Posterior cingulate gyrus (tissue), 11 donors: Measurements from ENCODE around the gene PTPN11.
A peak's percentile ranks its signal among the peaks of the same experiment; 100 is the strongest.
"Not testable (repeated sequence)": the region's sequence is repeated elsewhere in the genome, so short reads cannot be mapped to it uniquely, and the experiment has no call there.

Experiments
- DNase-seq, 10 donors: peaks; one replicate each; pipeline versions ENCODE4 v3.0.0 to v3.0.0-alpha.2; 2020 to 2021; ENCODE audit warnings: mixed read lengths in 3 of 10
- intact Hi-C: fragments of 100-400 bp; cut with DNase I; formaldehyde crosslinking; loops from one replicate; pipeline ENCODE4 v1.15.1; 2023

PTPN11 gene

DNA sequence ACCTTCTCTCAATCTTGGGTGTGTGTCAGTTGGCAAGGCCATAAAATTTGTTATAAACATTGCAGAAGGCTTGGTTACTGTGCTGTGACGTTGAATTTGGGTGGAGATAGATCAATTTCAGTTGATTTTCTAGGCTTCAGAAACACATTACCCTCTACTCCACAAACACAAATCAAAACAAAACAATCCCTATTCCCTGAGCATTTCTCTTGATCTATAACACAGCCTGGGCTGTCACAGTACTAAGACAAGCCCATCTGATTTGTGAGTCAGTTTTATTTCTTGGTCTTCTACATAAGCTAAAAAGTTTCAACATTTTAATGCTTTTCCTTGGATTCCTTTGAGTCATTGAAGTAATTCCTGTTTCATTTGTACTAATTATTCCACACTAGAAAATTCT, 79.8 kb downstream of the PTPN11 start:
- intact Hi-C loops: no loop called here
- DNase-seq: no peak

DNA sequence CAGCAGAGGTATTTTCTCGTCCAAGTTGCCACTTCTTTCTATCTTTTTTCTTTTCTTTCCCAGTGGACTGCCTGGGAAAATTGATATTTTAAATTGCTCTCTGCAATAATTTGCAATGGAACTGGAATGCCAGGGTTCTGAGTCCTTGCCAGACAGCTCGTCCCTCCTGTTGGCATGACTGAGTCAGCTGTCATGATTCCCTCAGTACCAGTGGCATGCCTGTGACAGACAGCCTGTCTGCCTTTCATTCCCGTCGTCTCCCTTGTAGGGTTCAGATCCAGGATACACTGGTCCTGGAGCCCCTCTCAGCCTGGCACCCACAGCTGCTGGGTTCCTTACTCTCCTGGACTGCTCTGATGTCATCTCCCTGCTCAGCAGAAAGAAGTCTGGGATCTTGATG, 84.8 kb downstream of the PTPN11 start:
- peak in 1 of 10 donors; percentile 47 for DNase-seq
- intact Hi-C loops: no loop called here

DNA sequence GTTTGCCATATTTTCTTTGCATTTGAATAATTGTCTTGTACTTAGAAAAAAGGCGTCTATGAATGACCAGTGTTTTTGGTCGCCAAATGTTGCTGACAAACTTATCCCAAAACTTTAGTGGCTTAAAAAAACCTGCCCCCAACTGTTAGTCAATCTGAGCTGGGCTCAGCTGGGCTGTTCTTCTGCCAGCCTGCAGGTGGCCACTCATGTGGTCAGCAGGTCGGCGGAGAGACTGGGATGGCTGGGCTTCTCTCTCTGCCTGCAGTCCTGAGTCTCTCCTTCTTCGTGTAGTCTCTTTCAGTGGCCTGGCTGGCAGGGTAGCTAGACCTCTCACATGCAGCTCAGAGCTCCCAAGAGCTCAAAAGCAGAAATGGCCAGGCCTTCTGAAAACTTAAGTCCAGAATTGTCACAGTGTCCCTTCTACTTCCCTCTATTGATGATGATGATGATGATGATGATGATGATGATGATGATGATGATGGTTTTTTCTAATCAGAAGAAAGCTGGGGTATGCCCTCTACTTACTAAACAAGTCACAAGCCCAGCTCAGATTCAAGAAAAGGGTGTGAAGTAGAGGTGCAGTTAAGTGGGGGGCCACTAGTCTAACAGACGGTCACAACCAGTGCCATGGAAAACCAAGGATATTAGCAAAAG, 87.9 kb downstream of the PTPN11 start:
- intact Hi-C loops: no loop called here

DNA sequence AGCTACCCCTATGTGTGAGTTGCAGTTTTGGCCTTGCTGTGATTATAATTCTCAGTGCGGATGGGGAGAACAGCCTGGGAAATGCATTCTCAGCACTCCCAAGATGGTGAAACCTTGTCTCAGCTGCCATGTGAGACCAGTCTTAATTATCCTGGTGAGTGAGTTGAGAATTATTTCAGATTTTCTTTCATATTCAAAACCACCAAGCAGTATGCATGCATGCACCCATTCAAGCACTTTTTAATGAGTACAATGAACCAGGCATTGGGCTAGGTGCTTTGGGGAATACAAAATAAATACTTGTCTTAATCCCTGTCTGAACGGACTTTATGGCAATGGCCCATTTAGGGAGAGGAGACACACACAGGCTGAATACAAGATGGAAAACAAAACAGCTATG, 94.7 kb downstream of the PTPN11 start:
- no peak for DNase-seq
- intact Hi-C loops: no loop called here

More for the DNA sequence above, 87.9 kb downstream of the PTPN11 start:
- no peak for DNase-seq

DNA sequence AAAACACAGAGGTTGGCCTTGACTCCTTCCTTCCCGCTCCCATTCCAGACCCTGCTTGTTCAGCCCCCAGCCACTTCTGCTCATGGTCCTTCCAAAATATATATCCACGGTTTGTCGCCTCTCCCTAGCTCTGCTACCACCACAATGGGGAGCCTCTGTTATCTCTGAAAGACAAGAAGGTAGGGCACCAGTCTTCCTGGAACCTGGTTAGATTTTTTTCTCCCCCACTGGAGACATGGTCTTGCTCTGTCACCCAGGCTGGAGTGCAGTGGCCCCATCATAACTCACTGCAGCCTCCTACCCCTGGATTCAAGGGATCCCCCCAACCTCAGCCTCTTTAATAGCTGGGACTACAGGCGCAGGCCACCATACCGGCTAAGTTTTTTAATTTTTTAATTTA, 95.7 kb downstream of the PTPN11 start:
- no peak for DNase-seq
- intact Hi-C loops: no loop called here

DNA sequence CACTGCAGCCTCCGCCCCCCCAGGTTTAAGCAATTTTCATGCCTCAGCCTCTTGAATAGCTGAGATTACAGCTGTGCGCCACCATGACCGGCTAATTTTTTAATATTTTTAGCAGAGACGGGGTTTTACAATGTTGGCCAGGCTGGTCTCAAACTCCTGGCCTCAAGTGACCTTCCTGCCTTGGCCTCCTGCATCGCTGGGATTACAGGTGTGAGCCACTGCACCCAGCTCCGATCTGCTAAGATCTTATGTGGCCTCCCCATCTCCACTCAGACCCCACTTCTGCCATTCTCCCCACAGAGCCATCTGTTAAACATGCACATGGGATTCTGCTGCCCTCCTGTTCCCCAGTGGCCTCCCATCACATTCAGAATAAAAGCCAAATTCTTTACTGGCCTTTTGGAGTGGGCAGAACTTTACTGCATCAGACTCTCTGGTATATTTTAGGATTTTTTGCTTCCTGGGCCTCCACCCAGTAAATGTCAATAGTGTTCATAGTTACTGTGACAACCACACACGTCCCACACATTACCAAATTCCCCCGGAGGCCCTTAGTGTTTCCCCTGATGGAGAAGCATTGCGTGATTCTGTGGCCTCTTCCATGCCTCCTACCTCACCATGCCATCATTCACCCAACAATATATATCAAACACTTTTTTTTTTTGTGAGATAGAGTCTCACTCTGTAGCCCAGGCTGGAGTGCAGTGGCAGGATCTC, 96.3 kb downstream of the PTPN11 start:
- DNase-seq: no peak
- intact Hi-C loops: no loop called here

DNA sequence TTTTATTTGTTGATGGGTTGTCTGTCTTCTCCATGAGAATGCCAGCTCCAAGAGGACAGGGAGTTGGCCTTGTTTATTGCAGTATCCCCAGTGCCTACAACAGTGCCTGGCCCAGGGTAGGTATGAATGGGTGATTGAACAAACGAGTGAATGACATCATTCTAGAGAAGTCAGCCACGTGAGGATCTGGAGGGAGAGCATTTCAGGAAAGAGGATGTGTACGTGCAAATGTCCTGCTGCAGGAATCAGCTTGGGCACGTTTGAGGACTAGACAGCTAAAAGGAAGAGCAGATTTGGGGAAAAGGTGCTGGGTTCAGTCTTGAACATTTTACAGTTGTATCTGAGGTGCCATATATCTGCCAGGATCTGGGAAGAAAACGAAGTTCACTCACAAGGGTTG, 97.1 kb downstream of the PTPN11 start:
- DNase-seq: no peak
- intact Hi-C loops: no loop called here

DNA sequence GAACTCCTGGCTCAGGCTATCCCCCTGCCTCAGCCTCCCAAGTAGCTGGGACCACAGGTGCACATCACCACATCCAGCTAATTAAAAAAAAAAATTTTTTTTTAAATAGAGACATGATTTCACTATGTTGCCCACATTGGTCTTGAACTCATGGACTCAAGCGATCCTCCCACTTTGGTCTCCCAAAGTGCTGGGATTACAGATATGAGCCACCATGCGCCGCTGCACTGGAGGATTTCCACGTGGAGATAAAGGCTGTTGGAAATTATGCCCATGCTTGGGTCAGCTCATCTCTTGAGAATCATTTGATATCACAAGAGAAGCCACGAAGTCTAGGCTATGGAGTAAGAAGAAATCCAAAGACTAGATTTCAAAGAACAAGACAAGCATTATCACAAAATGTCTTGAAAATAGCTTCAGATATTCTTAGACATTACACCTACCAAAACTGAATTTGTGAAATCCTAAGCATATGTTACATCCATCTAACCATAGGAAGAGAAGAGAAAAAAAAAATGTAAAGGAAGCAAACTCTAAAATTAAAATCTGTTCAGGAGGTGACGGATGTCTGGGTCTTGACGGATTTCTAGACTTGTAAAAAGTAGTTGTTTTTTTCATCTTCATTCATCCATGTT, 99.1 kb downstream of the PTPN11 start:
- intact Hi-C loops: no loop called here

DNA sequence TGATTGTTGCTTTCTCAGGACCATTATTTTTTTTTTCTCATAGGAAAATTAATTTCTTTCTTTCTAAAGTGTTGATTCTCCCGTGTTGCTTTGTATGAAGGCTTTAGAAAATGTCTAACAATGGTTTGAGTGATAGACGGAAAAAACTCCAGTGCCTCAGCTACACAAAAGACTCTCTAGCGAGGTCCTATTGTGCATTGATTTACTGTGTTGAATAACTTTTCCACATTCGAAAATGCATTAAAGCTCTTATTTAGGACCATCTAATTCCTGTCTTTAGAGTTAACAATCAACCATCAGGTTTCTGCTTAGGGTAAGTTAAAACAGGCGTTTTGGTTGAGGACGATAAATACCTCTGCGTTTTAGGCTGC, 99.6 kb downstream of the PTPN11 start:
- intact Hi-C loops: no loop called here
- DNase-seq: no peak

More for the DNA sequence above, 99.1 kb downstream of the PTPN11 start:
- DNase-seq: peak in 2 of 10 donors; percentile 46 to 68

DNA sequence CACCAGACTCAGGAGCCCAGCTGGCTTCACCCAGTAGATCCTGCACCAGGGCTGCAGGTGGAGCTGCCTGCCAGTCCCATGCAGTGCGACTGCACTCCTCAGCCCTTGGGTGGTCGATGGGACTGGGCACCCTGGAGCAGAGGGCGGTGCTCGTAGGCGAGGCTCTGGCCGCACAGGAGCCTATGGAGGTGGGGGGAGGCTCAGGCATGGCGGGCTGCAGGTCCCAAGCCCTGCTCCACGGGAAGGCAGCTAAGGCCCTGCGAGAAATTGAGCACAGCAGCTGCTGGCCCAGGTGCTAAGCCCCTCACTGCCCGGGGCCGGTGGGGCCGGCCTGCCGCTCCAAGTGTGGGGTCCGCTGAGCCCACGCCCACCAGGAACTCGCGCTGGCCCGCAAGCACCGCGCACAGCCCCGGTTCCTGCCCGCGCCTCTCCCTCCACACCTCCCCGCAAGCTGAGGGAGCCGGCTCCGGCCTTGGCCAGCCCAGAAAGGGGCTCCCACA, 101.1 kb downstream of the PTPN11 start:
- peak in 1 of 10 donors; percentile 77 for DNase-seq
- intact Hi-C loops: not testable (repeated sequence)

DNA sequence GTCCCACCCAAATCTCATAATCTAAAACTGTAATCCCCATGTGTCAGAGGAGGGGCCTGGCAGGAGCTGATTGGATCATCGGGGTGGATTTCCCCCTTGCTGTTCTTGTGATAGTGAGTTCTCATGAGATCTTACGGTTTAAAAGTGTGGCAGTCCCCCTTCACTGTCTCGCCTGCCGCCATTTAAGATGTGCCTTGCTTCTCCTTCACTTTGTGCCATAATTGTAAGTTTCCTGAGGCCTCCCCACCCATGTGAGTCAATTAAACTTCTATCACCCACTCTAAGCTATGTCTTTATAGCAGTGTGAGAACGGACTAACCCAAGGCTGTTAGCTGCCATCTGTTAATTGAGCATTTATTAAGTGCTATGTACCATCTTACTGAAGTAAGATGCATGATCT, 105.1 kb downstream of the PTPN11 start:
- no peak for DNase-seq
- intact Hi-C loops: no loop called here

DNA sequence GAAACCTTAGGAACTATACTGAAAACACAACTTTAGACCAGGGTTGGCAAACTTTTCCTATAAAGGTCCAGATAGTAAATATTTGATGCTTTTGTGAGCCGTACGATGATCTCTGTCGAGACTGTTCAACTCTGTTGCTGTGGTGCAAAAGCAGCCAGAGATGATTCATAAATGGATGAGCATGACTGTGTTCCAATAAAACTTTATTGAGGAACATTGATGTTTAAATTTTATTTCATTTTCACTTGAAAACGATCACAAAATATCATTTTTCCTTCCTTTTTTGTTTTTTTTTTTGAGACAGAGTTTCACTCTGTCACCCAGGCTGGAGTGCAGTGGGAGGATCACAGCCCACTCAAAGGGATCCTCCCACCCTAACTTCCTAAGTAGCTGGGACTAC, 105.5 kb downstream of the PTPN11 start:
- intact Hi-C loops: no loop called here
- DNase-seq: no peak

DNA sequence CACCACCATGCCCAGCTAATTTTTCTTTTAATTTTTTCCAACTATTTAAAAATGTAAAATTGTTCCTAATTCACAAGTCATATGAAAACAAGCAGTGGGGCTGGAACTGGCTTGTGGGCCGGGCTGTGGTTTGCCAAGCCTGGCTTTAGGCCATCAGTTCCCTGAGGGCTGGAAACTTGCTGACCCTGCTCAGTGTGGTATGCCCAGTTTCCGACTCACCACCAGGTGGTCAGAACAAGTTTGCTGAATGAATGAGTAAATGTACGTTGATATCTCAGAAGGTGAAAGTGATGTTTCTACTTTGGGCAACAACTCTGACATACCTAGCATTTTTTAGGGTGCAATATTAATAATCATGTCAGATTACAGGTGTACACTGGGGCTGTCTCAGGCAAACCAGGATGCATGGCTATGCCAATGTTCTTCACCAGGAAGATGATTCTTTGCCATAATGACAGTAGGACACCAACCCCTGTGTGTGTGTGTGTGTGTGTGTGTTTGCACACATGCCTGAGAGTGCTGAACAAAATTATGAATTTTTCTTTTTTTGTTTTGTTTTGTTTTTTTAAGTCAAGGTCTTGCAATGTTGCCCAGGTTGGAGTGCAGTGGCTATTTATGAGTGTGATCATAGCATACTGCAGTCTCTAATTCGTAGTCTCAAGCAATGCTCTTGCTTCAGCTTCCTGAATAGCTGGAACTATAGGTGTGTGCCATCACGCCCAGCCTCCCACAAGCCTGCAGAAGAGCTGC, 106.1 kb downstream of the PTPN11 start:
- intact Hi-C loops: no loop called here
- peak in 1 of 10 donors; percentile 50 for DNase-seq

DNA sequence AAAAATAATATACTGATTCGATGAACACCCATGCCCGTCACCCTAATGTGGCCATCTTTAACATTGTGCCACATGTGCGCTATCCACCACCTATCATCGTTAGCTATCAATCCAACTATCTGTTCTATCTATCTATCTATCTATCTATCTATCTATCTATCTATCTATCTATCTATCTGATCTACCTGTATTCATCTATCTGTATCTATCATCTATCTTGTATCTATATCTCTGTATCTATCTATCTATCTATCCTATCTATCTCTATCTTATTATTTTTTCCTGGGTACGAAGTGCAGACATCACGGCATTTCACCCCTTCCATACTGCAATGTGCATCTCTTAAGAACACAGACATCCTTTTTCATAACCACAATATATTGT, 106.7 kb downstream of the PTPN11 start:
- DNase-seq: no peak
- intact Hi-C loops: no loop called here

DNA sequence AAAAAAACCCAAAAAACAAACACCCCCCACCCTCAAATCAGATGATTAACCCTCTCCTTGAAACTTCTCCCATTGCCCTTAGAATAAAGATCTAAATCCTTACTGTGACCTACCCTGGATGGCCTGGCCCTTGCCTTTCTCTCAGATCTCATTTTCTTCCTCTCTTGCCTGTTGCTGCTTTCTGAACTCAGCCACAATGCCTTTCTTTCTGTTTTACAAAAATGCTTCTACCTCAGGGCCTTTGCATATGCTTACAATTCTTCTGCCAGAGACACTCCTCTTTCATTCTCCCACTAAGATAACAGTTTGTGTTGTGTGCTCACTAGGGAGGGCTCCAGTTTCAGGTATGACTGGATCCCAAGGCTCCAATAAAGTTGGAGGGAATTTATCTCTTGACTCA, 108.3 kb downstream of the PTPN11 start:
- DNase-seq: no peak
- intact Hi-C loops: no loop called here

DNA sequence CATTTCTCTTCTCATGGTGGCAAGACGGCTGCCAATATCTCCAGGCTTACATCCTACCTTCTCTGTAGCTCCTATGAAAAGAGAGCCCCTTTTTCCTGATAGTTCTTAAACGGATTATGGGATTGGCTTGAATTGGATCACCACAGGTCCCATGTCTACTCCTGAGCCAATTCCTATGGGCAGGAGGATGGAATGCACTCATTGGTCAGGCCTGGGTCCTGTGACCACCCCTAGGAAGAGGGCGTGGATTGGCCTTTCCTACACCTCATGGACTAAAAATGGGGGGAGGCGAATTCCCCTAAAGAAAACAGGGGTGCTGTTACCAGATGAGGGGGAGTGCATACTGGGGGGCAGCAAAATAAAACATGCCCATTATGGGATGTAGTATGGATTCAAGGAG, 108.8 kb downstream of the PTPN11 start:
- DNase-seq: peak in 1 of 10 donors; percentile 14
- intact Hi-C loops: no loop called here

DNA sequence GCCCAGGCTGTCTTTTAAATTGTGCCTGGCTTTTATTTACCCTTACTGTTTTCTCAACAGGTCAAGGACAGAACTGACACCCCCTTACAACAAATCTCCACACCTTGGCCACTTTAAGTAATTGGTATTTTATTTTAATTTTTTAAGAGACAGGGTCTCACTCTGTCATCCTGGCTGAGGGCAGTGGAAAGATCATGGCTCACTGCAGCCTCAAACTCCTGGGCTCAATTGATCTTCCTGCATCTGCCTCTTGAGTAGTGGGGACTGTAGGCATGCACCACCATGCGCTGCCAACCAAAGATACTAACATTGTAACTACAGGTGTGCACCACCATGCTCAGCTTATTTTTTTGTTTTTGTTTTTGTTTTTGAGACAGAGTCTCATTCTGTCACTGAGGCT, 109.8 kb downstream of the PTPN11 start:
- DNase-seq: no peak
- intact Hi-C loops: no loop called here

DNA sequence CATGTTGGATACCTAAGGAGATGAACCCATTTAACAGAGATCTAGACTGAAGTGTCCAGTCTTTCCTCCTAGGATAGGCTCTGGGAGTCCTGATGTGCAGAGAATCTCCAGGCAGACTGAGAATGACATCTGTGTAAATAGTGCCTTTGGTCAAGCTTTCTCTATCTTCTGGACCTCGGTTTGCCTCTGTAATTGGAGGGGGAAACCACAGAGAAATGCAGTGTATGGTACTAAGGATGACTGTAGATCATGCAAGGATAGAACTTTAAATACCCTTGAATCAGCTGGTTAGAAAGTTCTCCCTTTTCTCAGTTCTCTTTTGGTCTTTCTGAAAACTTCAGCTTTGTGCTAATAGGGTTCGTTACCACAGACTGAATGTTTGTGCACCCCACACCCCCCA, 112.2 kb downstream of the PTPN11 start:
- intact Hi-C loops: no loop called here
- no peak for DNase-seq

DNA sequence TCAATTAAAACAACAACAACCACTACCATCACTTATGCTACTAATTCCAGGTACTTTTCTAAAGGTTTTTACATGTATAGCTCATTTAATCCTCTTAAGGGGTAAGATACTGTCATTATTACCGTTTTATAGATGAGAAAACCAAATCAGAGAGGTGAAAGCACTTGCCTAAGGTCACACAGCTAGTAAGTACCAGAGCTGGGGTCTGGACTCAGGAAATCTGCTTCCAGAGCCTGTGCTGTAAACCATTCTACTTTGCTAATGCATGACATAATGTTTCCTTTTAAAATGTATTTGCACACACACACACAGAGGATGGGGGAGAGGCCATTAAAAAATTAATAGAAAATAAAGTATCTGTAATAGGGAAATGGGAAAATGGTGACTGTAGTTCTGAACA, 113.4 kb downstream of the PTPN11 start:
- intact Hi-C loops: no loop called here
- no peak for DNase-seq

DNA sequence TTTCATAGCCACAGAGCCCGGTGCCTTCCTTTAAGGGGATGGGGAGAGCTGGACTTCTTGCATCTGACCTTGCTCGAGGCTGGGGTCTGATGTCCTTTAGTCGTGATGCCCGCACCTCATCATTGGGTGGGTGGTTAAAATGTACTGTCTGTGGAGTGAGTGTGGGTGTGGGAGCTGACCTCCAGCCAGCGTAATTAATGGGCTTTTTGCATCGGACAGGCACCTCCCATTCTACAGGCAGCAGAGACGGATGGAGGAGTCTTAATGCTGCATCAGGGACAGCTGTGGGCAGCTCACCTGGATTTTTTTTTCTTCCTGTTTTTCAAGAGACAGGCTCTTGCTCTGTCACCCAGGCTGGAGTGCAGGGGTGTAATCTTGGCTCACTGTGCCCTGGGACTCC, 114.8 kb downstream of the PTPN11 start:
- peak in 1 of 10 donors; percentile 32 for DNase-seq
- intact Hi-C loops: no loop called here

DNA sequence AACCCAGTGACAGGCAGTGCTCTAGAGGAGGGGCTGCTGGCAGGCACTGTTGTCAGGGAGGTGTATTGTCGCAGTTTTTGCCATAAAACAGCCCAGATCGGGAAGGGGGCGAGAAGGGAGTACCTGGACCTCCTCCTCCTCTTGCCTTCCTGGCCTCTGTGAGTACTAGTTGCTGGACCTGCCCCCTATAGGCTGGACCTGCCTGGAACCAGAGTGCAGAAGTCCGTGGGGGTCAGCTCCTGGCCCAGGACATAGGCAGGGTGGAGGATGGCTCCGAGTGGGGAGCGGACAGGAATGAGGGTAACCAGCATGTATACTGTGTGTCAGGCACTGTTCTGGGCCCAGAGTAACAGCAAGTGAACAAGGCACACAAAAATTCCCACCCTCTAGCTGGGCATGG, 116.3 kb downstream of the PTPN11 start:
- intact Hi-C loops: no loop called here
- no peak for DNase-seq
